HG02884 (cell line): ENCODE data around the gene SHCBP1.
"Not testable (repeated sequence)": the region's sequence is repeated elsewhere in the genome, so short reads cannot be mapped to it uniquely, and the experiment has no call there.

Experiments used
- ATAC-seq: cut with Tn5 transposase; IDR thresholded peaks from one replicate; pipeline ENCODE4 v1.9.1; 2021; ENCODE audit warnings: mild to moderate bottlenecking, moderate library complexity; ENCODE audit not compliant: unreplicated experiment

SHCBP1 gene

GRCh38 chr16:46621006-46621933 is at the start of gene SHCBP1:
SHCBP1 (minus strand) TSS chr16:46621379; CDS start chr16:46621359, 20 bp downstream.
- peak; percentile 88 for ATAC-seq

GRCh38 chr16:46662123-46662522 is 40.9 kb upstream of the SHCBP1 start:
- ATAC-seq = no peak

- peak; percentile 88 for ATAC-seq
Measured at GRCh38 chr16:46658925-46659324, 37.7 kb upstream of the SHCBP1 start.

- ATAC-seq = no peak
Measured at GRCh38 chr16:46651305-46651704, 30.1 kb upstream of the SHCBP1 start.

GRCh38 chr16:46650254-46650623 is 29.1 kb upstream of the SHCBP1 start:
- no peak for ATAC-seq

GRCh38 chr16:46649588-46650253 is 28.5 kb upstream of the SHCBP1 start:
- no peak for ATAC-seq

- ATAC-seq = no peak
Measured at GRCh38 chr16:46648656-46649055, 27.5 kb upstream of the SHCBP1 start.

GRCh38 chr16:46638947-46639925 is 18.1 kb upstream of the SHCBP1 start:
- ATAC-seq = no peak

GRCh38 chr16:46632778-46633733 is 11.9 kb upstream of the SHCBP1 start:
- ATAC-seq = no peak

GRCh38 chr16:46629331-46630219 is 8.4 kb upstream of the SHCBP1 start:
- no peak for ATAC-seq

GRCh38 chr16:46627746-46628145 is 6.6 kb upstream of the SHCBP1 start:
- ATAC-seq = no peak

GRCh38 chr16:46626681-46627080 is 5.5 kb upstream of the SHCBP1 start:
- ATAC-seq = not testable (repeated sequence)

- ATAC-seq = not testable (repeated sequence)
Measured at GRCh38 chr16:46624862-46625261, 3.7 kb upstream of the SHCBP1 start.

GRCh38 chr16:46623707-46624106 is 2.5 kb upstream of the SHCBP1 start:
- not testable (repeated sequence) for ATAC-seq

GRCh38 chr16:46623246-46623645 is 2.1 kb upstream of the SHCBP1 start:
- not testable (repeated sequence) for ATAC-seq

- no peak for ATAC-seq
Measured at GRCh38 chr16:46621934-46622676, 926 bp upstream of the SHCBP1 start.

- ATAC-seq = peak; percentile 22
Measured at GRCh38 chr16:46620266-46621005, 743 bp downstream of the SHCBP1 start.
